Stimulated activated CD8-positive, alpha-beta memory T cell treated with anti-CD3 and anti-CD28 coated beads, Interleukin-4, amount 100 ng/mL, for 4 hours (primary cell): Measurements from ENCODE around the gene SH3D19.
"Not testable (repeated sequence)": the region's sequence is repeated elsewhere in the genome, so short reads cannot be mapped to it uniquely, and the experiment has no call there.

ENCODE experiments used
- DNase-seq, 2 donors: peaks; one replicate each; pipeline ENCODE4 v3.0.0-alpha.2; 2020; ENCODE audit warnings: low read depth in 2 of 2, low spot score in 1 of 2

SH3D19 gene

GRCh38 chr4:151284534-151285245, 40.7 kb downstream of the SH3D19 start:
- DNase-seq: no peak

GRCh38 chr4:151276787-151277562, 48.4 kb downstream of the SH3D19 start, which contains the start of gene PRSS48:
TSS of gene PRSS48 (plus strand) at chr4:151277161. CDS start at chr4:151277173, 12 bp downstream.
- no peak for DNase-seq

GRCh38 chr4:151268905-151269304, 56.5 kb downstream of the SH3D19 start:
- DNase-seq: not testable (repeated sequence)

GRCh38 chr4:151267822-151268535, 57.4 kb downstream of the SH3D19 start:
- no peak for DNase-seq

- no peak for DNase-seq
Observed at GRCh38 chr4:151267104-151267503, 58.3 kb downstream of the SH3D19 start.

GRCh38 chr4:151266497-151266896, 58.9 kb downstream of the SH3D19 start:
- DNase-seq: no peak

GRCh38 chr4:151263455-151263854, 62.0 kb downstream of the SH3D19 start:
- no peak for DNase-seq

- DNase-seq: no peak
Observed at GRCh38 chr4:151260526-151260925, 64.9 kb downstream of the SH3D19 start.

GRCh38 chr4:151259752-151260151, 65.7 kb downstream of the SH3D19 start:
- no peak for DNase-seq

- no peak for DNase-seq
Observed at GRCh38 chr4:151257704-151258103, 67.7 kb downstream of the SH3D19 start.

GRCh38 chr4:151256134-151256533, 69.3 kb downstream of the SH3D19 start:
- no peak for DNase-seq

- not testable (repeated sequence) for DNase-seq
Observed at GRCh38 chr4:151255680-151256079, 69.7 kb downstream of the SH3D19 start.

- DNase-seq: not testable (repeated sequence)
Observed at GRCh38 chr4:151255226-151255625, 70.2 kb downstream of the SH3D19 start.

- no peak for DNase-seq
Observed at GRCh38 chr4:151251603-151252304, 73.7 kb downstream of the SH3D19 start.

- no peak for DNase-seq
Observed at GRCh38 chr4:151250706-151251105, 74.7 kb downstream of the SH3D19 start.

- no peak for DNase-seq
Observed at GRCh38 chr4:151248519-151248918, 76.9 kb downstream of the SH3D19 start.

GRCh38 chr4:151247395-151247794, 78.0 kb downstream of the SH3D19 start:
- no peak for DNase-seq

GRCh38 chr4:151246742-151247141, 78.7 kb downstream of the SH3D19 start:
- DNase-seq: no peak

- no peak for DNase-seq
Observed at GRCh38 chr4:151242305-151242704, 83.1 kb downstream of the SH3D19 start.

GRCh38 chr4:151239608-151240007, 85.8 kb downstream of the SH3D19 start:
- no peak for DNase-seq

GRCh38 chr4:151238477-151238876, 86.9 kb downstream of the SH3D19 start:
- no peak for DNase-seq
